NCI-H2227 (cell line): ENCODE results near the gene TACC2.
"Not testable (repeated sequence)": the region's sequence is repeated elsewhere in the genome, so short reads cannot be mapped to it uniquely, and the experiment has no call there.

Source experiments
- DNase-seq: peaks from one replicate; lab custom pipeline; 2025; ENCODE audit not compliant: unreplicated experiment; lab: John Stamatoyannopoulos, UW

The TACC2 gene

GRCh38 chr10:121978511-121978910 lies 10.5 kb upstream of the TACC2 start:
- DNase-seq = no peak

GRCh38 chr10:121981346-121981745 lies 7.6 kb upstream of the TACC2 start:
- no peak for DNase-seq

GRCh38 chr10:121983852-121984251 lies 5.1 kb upstream of the TACC2 start:
- no peak for DNase-seq

- DNase-seq = no peak
Observed at GRCh38 chr10:121984463-121984862, 4.5 kb upstream of the TACC2 start.

- no peak for DNase-seq
Observed at GRCh38 chr10:121990015-121990677, 1.2 kb downstream of the TACC2 start.

GRCh38 chr10:121991727-121992126 lies 2.8 kb downstream of the TACC2 start:
- not testable (repeated sequence) for DNase-seq

GRCh38 chr10:121994429-121994941 lies 5.5 kb downstream of the TACC2 start:
- no peak for DNase-seq

- no peak for DNase-seq
Observed at GRCh38 chr10:121998462-121998861, 9.5 kb downstream of the TACC2 start.

- no peak for DNase-seq
Observed at GRCh38 chr10:121999301-121999700, 10.3 kb downstream of the TACC2 start.

- no peak for DNase-seq
Observed at GRCh38 chr10:122001698-122002097, 12.7 kb downstream of the TACC2 start.

GRCh38 chr10:122007415-122007814 lies 18.5 kb downstream of the TACC2 start:
- no peak for DNase-seq

- DNase-seq = no peak
Observed at GRCh38 chr10:122010405-122011050, 21.6 kb downstream of the TACC2 start.

- no peak for DNase-seq
Observed at GRCh38 chr10:122012731-122013130, 23.8 kb downstream of the TACC2 start.

- no peak for DNase-seq
Observed at GRCh38 chr10:122013311-122013780, 24.4 kb downstream of the TACC2 start.

- DNase-seq = no peak
Observed at GRCh38 chr10:122014652-122015248, 25.8 kb downstream of the TACC2 start.

GRCh38 chr10:122017926-122018325 lies 29.0 kb downstream of the TACC2 start:
- not testable (repeated sequence) for DNase-seq

GRCh38 chr10:122018491-122018890 lies 29.5 kb downstream of the TACC2 start:
- DNase-seq = no peak

GRCh38 chr10:122018951-122019413 lies 30.0 kb downstream of the TACC2 start:
- no peak for DNase-seq

GRCh38 chr10:122019414-122019975 lies 30.5 kb downstream of the TACC2 start:
- DNase-seq = peak; percentile 22

- DNase-seq = no peak
Observed at GRCh38 chr10:122020226-122020625, 31.3 kb downstream of the TACC2 start.

GRCh38 chr10:122021379-122021778 lies 32.4 kb downstream of the TACC2 start:
- DNase-seq = no peak

- no peak for DNase-seq
Observed at GRCh38 chr10:122021828-122022227, 32.9 kb downstream of the TACC2 start.
